Fibroblast of skin of right biceps (primary cell): ENCODE measurements around the gene TGM5.
"Not testable (repeated sequence)": the region's sequence is repeated elsewhere in the genome, so short reads cannot be mapped to it uniquely, and the experiment has no call there.

Experiments
- DNase-seq: peaks from one replicate; pipeline ENCODE4 v3.0.0-alpha.2; 2013

Gene TGM5

GRCh38 chr15:43214592-43215295 is 52.0 kb downstream of the TGM5 start:
- no peak for DNase-seq

GRCh38 chr15:43214169-43214568 is 52.6 kb downstream of the TGM5 start:
- no peak for DNase-seq

GRCh38 chr15:43213466-43213865 is 53.3 kb downstream of the TGM5 start:
- DNase-seq, result no peak

- DNase-seq, result no peak
Measured at GRCh38 chr15:43212951-43213350, 53.8 kb downstream of the TGM5 start.

GRCh38 chr15:43212299-43212698 is 54.4 kb downstream of the TGM5 start:
- DNase-seq, result no peak

GRCh38 chr15:43211224-43211735 is 55.4 kb downstream of the TGM5 start:
- no peak for DNase-seq

GRCh38 chr15:43210807-43211206 is 55.9 kb downstream of the TGM5 start:
- DNase-seq, result no peak

GRCh38 chr15:43210172-43210745 is 56.5 kb downstream of the TGM5 start:
- DNase-seq, result no peak

- DNase-seq, result no peak
Measured at GRCh38 chr15:43209059-43209824, 57.5 kb downstream of the TGM5 start.

GRCh38 chr15:43208052-43209002 is 58.4 kb downstream of the TGM5 start:
- DNase-seq, result no peak

GRCh38 chr15:43207024-43207423 is 59.7 kb downstream of the TGM5 start:
- no peak for DNase-seq

GRCh38 chr15:43206054-43206453 is 60.7 kb downstream of the TGM5 start:
- no peak for DNase-seq

- DNase-seq, result peak; percentile 74
Measured at GRCh38 chr15:43204016-43204901, 62.5 kb downstream of the TGM5 start.

- DNase-seq, result no peak
Measured at GRCh38 chr15:43199945-43200488, 66.7 kb downstream of the TGM5 start.

- no peak for DNase-seq
Measured at GRCh38 chr15:43198992-43199391, 67.7 kb downstream of the TGM5 start.

GRCh38 chr15:43198556-43198955 is 68.2 kb downstream of the TGM5 start:
- DNase-seq, result not testable (repeated sequence)

- not testable (repeated sequence) for DNase-seq
Measured at GRCh38 chr15:43197773-43198172, 69.0 kb downstream of the TGM5 start.

- no peak for DNase-seq
Measured at GRCh38 chr15:43196760-43197548, 69.8 kb downstream of the TGM5 start.

GRCh38 chr15:43194795-43195194 is 71.9 kb downstream of the TGM5 start:
- peak; percentile 43 for DNase-seq

GRCh38 chr15:43193710-43194109 is 73.0 kb downstream of the TGM5 start:
- no peak for DNase-seq
